Skeletal muscle tissue (tissue), 4 donors: Measurements from ENCODE around the gene TSPAN5. TPM values are rescaled to one million over a fixed set of nuclear protein-coding genes. Genes with fewer than 3 reads are reported as not detected.

Experiments
- H3K27ac ChIP-seq: one replicate; pipeline ENCODE4 v1.7.0; 2013; ENCODE audit warnings: mild to moderate bottlenecking, low read depth, low read length, inconsistent platforms
- H3K27me3 ChIP-seq, 3 donors: one replicate each; pipeline ENCODE4 v1.7.0; 2013; ENCODE audit warnings: low read length in 3 of 3; ENCODE audit not compliant: control insufficient read depth in 3 of 3, insufficient read depth in 3 of 3
- H3K36me3 ChIP-seq, 3 donors: one replicate each; pipeline ENCODE4 v1.7.0; 2013; ENCODE audit warnings: low read length in 3 of 3; ENCODE audit not compliant: control insufficient read depth in 3 of 3, insufficient read depth in 3 of 3
- H3K4me1 ChIP-seq, 3 donors: one replicate each; pipeline ENCODE4 v1.7.0; 2013; ENCODE audit warnings: low read length in 3 of 3, mild to moderate bottlenecking in 3 of 3; ENCODE audit not compliant: control insufficient read depth in 3 of 3, insufficient read depth in 3 of 3
- H3K4me3 ChIP-seq, 3 donors: one replicate each; pipeline ENCODE4 v1.7.0; 2013; ENCODE audit warnings: low read length in 3 of 3
- H3K9ac ChIP-seq, 3 donors: one replicate each; pipeline ENCODE4 v1.7.0; 2013; ENCODE audit warnings: low read length in 3 of 3, mild to moderate bottlenecking in 3 of 3, moderate library complexity in 2 of 3, low read depth in 1 of 3
- H3K9me3 ChIP-seq, 3 donors: one replicate each; pipeline ENCODE4 v1.7.0; 2013; ENCODE audit warnings: low read length in 3 of 3; ENCODE audit not compliant: control insufficient read depth in 3 of 3
- total RNA-seq: library from RNA; depleted of rRNA; stranded (reverse); fragments of >200 nt; gene quantifications from one replicate; pipeline ENCODE4 v1.2.3, GENCODE V29; 2014
- donor health status: Osteomylitis.

The TSPAN5 gene
- total RNA-seq, 1 donor from 2014 or later = 11.0 TPM

GRCh38 chr4:98566361-98567008 lies 91.9 kb downstream of the TSPAN5 start:
- H3K27me3 ChIP-seq = no peaks in the 10 kb centered on the region
- no peak overlapping the region for H3K4me3 ChIP-seq
- no peaks in the 10 kb centered on the region for H3K9me3 ChIP-seq
- no peak overlapping the region for H3K27ac ChIP-seq
- no peak overlapping the region for H3K9ac ChIP-seq
- H3K36me3 ChIP-seq = no peaks in the 10 kb centered on the region
- peaks cover 0 to 17% (median 7%) of the 10 kb centered on the region in 3 donors for H3K4me1 ChIP-seq

GRCh38 chr4:98565681-98566301 lies 92.6 kb downstream of the TSPAN5 start:
- Histone ChIP-seq H3K36me3 (no peaks in the 10 kb centered on the region), H3K27me3 (no peaks in the 10 kb centered on the region), H3K4me1 (peaks cover 0 to 17% (median 7%) of the 10 kb centered on the region in 3 donors), H3K27ac (no peak overlapping the region), H3K9me3 (no peaks in the 10 kb centered on the region), H3K4me3 (no peak overlapping the region), H3K9ac (no peak overlapping the region)

- Histone ChIP-seq H3K27ac (no peak overlapping the region), H3K27me3 (no peaks in the 10 kb centered on the region), H3K9ac (no peak overlapping the region), H3K36me3 (no peaks in the 10 kb centered on the region), H3K9me3 (no peaks in the 10 kb centered on the region), H3K4me1 (peaks cover 0 to 17% (median 7%) of the 10 kb centered on the region in 3 donors), H3K4me3 (no peak overlapping the region)
Measured at GRCh38 chr4:98564852-98565251, 93.6 kb downstream of the TSPAN5 start.

- Histone ChIP-seq H3K36me3 (no peaks in the 10 kb centered on the region), H3K9me3 (no peaks in the 10 kb centered on the region), H3K4me1 (no peaks in the 10 kb centered on the region), H3K9ac (no peak overlapping the region), H3K27ac (no peak overlapping the region), H3K4me3 (no peak overlapping the region), H3K27me3 (no peaks in the 10 kb centered on the region)
Measured at GRCh38 chr4:98560321-98560720, 98.1 kb downstream of the TSPAN5 start.

GRCh38 chr4:98558471-98559169 lies 99.8 kb downstream of the TSPAN5 start:
- Histone ChIP-seq H3K36me3 (no peaks in the 10 kb centered on the region), H3K9me3 (no peaks in the 10 kb centered on the region), H3K4me3 (no peak overlapping the region), H3K9ac (no peak overlapping the region), H3K27me3 (no peaks in the 10 kb centered on the region), H3K4me1 (no peaks in the 10 kb centered on the region), H3K27ac (no peak overlapping the region)

- H3K36me3 ChIP-seq = no peaks in the 10 kb centered on the region
- H3K9ac ChIP-seq = no peak overlapping the region
- no peaks in the 10 kb centered on the region for H3K4me1 ChIP-seq
- no peak overlapping the region for H3K4me3 ChIP-seq
- H3K27me3 ChIP-seq = no peaks in the 10 kb centered on the region
- no peaks in the 10 kb centered on the region for H3K9me3 ChIP-seq
- no peak overlapping the region for H3K27ac ChIP-seq
Measured at GRCh38 chr4:98557194-98557892, 101.1 kb downstream of the TSPAN5 start.

- Histone ChIP-seq H3K27ac (no peak overlapping the region), H3K36me3 (no peaks in the 10 kb centered on the region), H3K9ac (no peak overlapping the region), H3K9me3 (no peaks in the 10 kb centered on the region), H3K4me3 (no peak overlapping the region), H3K4me1 (no peaks in the 10 kb centered on the region), H3K27me3 (no peaks in the 10 kb centered on the region)
Measured at GRCh38 chr4:98556451-98556850, 102.0 kb downstream of the TSPAN5 start.

GRCh38 chr4:98555798-98556445 lies 102.5 kb downstream of the TSPAN5 start:
- H3K4me1 ChIP-seq = no peaks in the 10 kb centered on the region
- H3K27ac ChIP-seq = no peak overlapping the region
- no peak overlapping the region for H3K9ac ChIP-seq
- H3K27me3 ChIP-seq = no peaks in the 10 kb centered on the region
- H3K4me3 ChIP-seq = no peak overlapping the region
- H3K9me3 ChIP-seq = no peaks in the 10 kb centered on the region
- no peaks in the 10 kb centered on the region for H3K36me3 ChIP-seq

GRCh38 chr4:98546910-98547594 lies 111.4 kb downstream of the TSPAN5 start:
- H3K36me3 ChIP-seq = no peaks in the 10 kb centered on the region
- H3K4me1 ChIP-seq = peaks cover 0 to 3% (median 2%) of the 10 kb centered on the region in 3 donors
- H3K9me3 ChIP-seq = no peaks in the 10 kb centered on the region
- no peaks in the 10 kb centered on the region for H3K27me3 ChIP-seq
- H3K27ac ChIP-seq = no peak overlapping the region
- peak overlapping the region; percentile 32 to 75 (median 60) for H3K9ac ChIP-seq
- peak overlapping the region; percentile 48 to 69 (median 66) for H3K4me3 ChIP-seq
